Measurements from ENCODE around the gene ACVR1B. TPM values are rescaled to one million over a fixed set of nuclear protein-coding genes. Genes with fewer than 3 reads are reported as not detected.

ACVR1B gene
- total and polyA plus RNA-seq, 10 donors: 2.8 to 27.6 (median 18.6) TPM

GRCh38 chr12:52014567-52015530 lies 63.4 kb downstream of the ACVR1B start:
- H3K27me3 ChIP-seq (replicated peaks in 1 of 7): no peaks in the 10 kb centered on the region
- H3K4me3 ChIP-seq: no peak overlapping the region
- 84 to 96% (median 91%) methylated on average over 50 to 93 of the region's 93 CpGs for WGBS, 5 donors
- H3K9me3 ChIP-seq: no peaks in the 10 kb centered on the region
- DNase-seq: no peak
- intact Hi-C loops (cut with DNase I; ENCODE audit: low total_unique reads): no loop called here
- peak overlapping the region in 1 of 8 donors; percentile 30 for H3K27ac ChIP-seq
- H3K4me1 ChIP-seq: peaks cover 7 to 32% (median 17%) of the 10 kb centered on the region in 6 donors
- TF ChIP-seq POLR2A (IDR thresholded peaks at IDR 0.05) (no peak), POLR2AphosphoS5 (IDR thresholded peaks at IDR 0.05) (peak; percentile 30 to 76 (median 52))
- H3K36me3 ChIP-seq: peaks cover 0 to 52% (median 33%) of the 10 kb centered on the region in 6 donors

GRCh38 chr12:52015532-52016041 lies 64.1 kb downstream of the ACVR1B start:
- Histone ChIP-seq H3K27me3 (replicated peaks in 1 of 7) (no peaks in the 10 kb centered on the region), H3K4me3 (no peak overlapping the region), H3K27ac (peak overlapping the region in 1 of 8 donors; percentile 30), H3K9me3 (no peaks in the 10 kb centered on the region), H3K36me3 (peaks cover 0 to 50% (median 32%) of the 10 kb centered on the region in 6 donors), H3K4me1 (peaks cover 9 to 32% (median 17%) of the 10 kb centered on the region in 6 donors)
- TF ChIP-seq POLR2AphosphoS5 (IDR thresholded peaks at IDR 0.05) (peak in 2 of 3 donors; percentile 38 to 70), POLR2A (IDR thresholded peaks at IDR 0.05) (no peak)
- no peak for DNase-seq
- intact Hi-C loops (cut with DNase I; ENCODE audit: low total_unique reads): no loop called here
- whole genome bisulfite sequencing, 5 donors: 62 to 88% (median 75%) methylated on average over 3 to 10 of the region's 10 CpGs

GRCh38 chr12:52018433-52019112 lies 67.1 kb downstream of the ACVR1B start:
- TF ChIP-seq POLR2A (IDR thresholded peaks at IDR 0.05): no peak
- TF ChIP-seq CTCF (IDR thresholded peaks at IDR 0.05 in 8 of 11, conservative IDR thresholded peaks at IDR 0.05 in 3 of 11): no peak
- peak in 1 of 3 donors; percentile 17 for TF ChIP-seq POLR2AphosphoS5 (IDR thresholded peaks at IDR 0.05)
- H3K27ac ChIP-seq: no peak overlapping the region
- intact Hi-C loops (cut with DNase I; ENCODE audit: low total_unique reads): no loop called here
- peaks cover 11 to 41% (median 24%) of the 10 kb centered on the region in 6 donors for H3K4me1 ChIP-seq
- DNase-seq: no peak
- 72 to 91% (median 85%) methylated on average over 2 to 4 of the region's 4 CpGs for WGBS, 5 donors
- no peak overlapping the region for H3K4me3 ChIP-seq
- H3K9me3 ChIP-seq: no peaks in the 10 kb centered on the region
- H3K36me3 ChIP-seq: peaks cover 0 to 22% (median 17%) of the 10 kb centered on the region in 6 donors
- peaks cover 0 to 8% (median 0%) of the 10 kb centered on the region in 7 donors for H3K27me3 ChIP-seq (replicated peaks in 1 of 7)

GRCh38 chr12:52019113-52019770 lies 67.7 kb downstream of the ACVR1B start:
- peaks cover 17 to 44% (median 31%) of the 10 kb centered on the region in 6 donors for H3K4me1 ChIP-seq
- no peak for DNase-seq
- H3K36me3 ChIP-seq: peaks cover 0 to 16% (median 10%) of the 10 kb centered on the region in 6 donors
- TF ChIP-seq POLR2AphosphoS5 (IDR thresholded peaks at IDR 0.05) (peak in 1 of 3 donors; percentile 28), CTCF (IDR thresholded peaks at IDR 0.05 in 8 of 11, conservative IDR thresholded peaks at IDR 0.05 in 3 of 11) (no peak)
- H3K4me3 ChIP-seq: no peak overlapping the region
- intact Hi-C loops (cut with DNase I; ENCODE audit: low total_unique reads): no loop called here
- peaks cover 0 to 8% (median 0%) of the 10 kb centered on the region in 7 donors for H3K27me3 ChIP-seq (replicated peaks in 1 of 7)
- no peaks in the 10 kb centered on the region for H3K9me3 ChIP-seq
- H3K27ac ChIP-seq: no peak overlapping the region
- 78 to 88% (median 83%) methylated on average over 13 of the region's 13 CpGs for WGBS, 5 donors

All from spleen (tissue), 11 donors.